ENCODE measurements around the gene GABBR1.
"Not testable (repeated sequence)": the region's sequence is repeated elsewhere in the genome, so short reads cannot be mapped to it uniquely, and the experiment has no call there.

Gene GABBR1

GRCh38 chr6:29632789-29633533, at the start of gene GABBR1:
Gene GABBR1 (minus strand): TSS chr6:29633183. CDS start chr6:29632385, 798 bp downstream.
- peak; percentile 62 for DNase-seq

GRCh38 chr6:29681811-29682210, 48.8 kb upstream of the GABBR1 start:
- DNase-seq, result no peak

GRCh38 chr6:29680904-29681303, 47.9 kb upstream of the GABBR1 start, which contains the start of gene ZFP57:
Gene ZFP57 (minus strand): TSS chr6:29681152. CDS start chr6:29677003, 4,149 bp downstream.
- DNase-seq, result no peak

GRCh38 chr6:29680416-29680815, 47.4 kb upstream of the GABBR1 start:
- DNase-seq, result no peak

- DNase-seq, result no peak
These were observed 47.0 kb upstream of the GABBR1 start for GRCh38 chr6:29679962-29680361.

- DNase-seq, result no peak
These were observed 45.1 kb upstream of the GABBR1 start for GRCh38 chr6:29678114-29678513.

GRCh38 chr6:29676981-29677601, 44.1 kb upstream of the GABBR1 start:
- no peak for DNase-seq

- DNase-seq, result no peak
These were observed 42.6 kb upstream of the GABBR1 start for GRCh38 chr6:29675561-29675960.

GRCh38 chr6:29674008-29674407, 41.0 kb upstream of the GABBR1 start:
- DNase-seq, result no peak

GRCh38 chr6:29673161-29673560, 40.2 kb upstream of the GABBR1 start:
- no peak for DNase-seq

GRCh38 chr6:29672116-29672515, 39.1 kb upstream of the GABBR1 start:
- DNase-seq, result not testable (repeated sequence)

- no peak for DNase-seq
These were observed 38.0 kb upstream of the GABBR1 start for GRCh38 chr6:29671026-29671425.

GRCh38 chr6:29667158-29667557, 34.2 kb upstream of the GABBR1 start:
- no peak for DNase-seq

- DNase-seq, result no peak
These were observed 33.8 kb upstream of the GABBR1 start for GRCh38 chr6:29666826-29667130.

GRCh38 chr6:29665942-29666825, 33.2 kb upstream of the GABBR1 start:
- no peak for DNase-seq

- no peak for DNase-seq
These were observed 30.5 kb upstream of the GABBR1 start for GRCh38 chr6:29663300-29664042.

- DNase-seq, result not testable (repeated sequence)
These were observed 28.6 kb upstream of the GABBR1 start for GRCh38 chr6:29661502-29662141.

- DNase-seq, result no peak
These were observed 28.1 kb upstream of the GABBR1 start for GRCh38 chr6:29661071-29661470.

GRCh38 chr6:29656798-29657197, 23.8 kb upstream of the GABBR1 start, which contains the start of gene MOG:
Gene MOG (plus strand): TSS chr6:29657092. CDS start chr6:29657210, 118 bp downstream.
- DNase-seq, result no peak

- no peak for DNase-seq
These were observed 23.2 kb upstream of the GABBR1 start for GRCh38 chr6:29656157-29656556.

- DNase-seq, result no peak
These were observed 22.7 kb upstream of the GABBR1 start for GRCh38 chr6:29655658-29656057.

- DNase-seq, result no peak
These were observed 20.6 kb upstream of the GABBR1 start for GRCh38 chr6:29653452-29654038.
